Measurements from ENCODE around the gene LILRB4. TPM values are rescaled to one million over a fixed set of nuclear protein-coding genes. Genes with fewer than 3 reads are reported as not detected.
"Not testable (repeated sequence)": the region's sequence is repeated elsewhere in the genome, so short reads cannot be mapped to it uniquely, and the experiment has no call there.

LILRB4 gene
- total RNA-seq, 1 donor from 2014 or later = 0.48 TPM

- no peak for ATAC-seq
Observed at GRCh38 chr19:54650108-54650655, 12.6 kb upstream of the LILRB4 start.

GRCh38 chr19:54653181-54653809 lies 9.5 kb upstream of the LILRB4 start:
- no peak for ATAC-seq

DNA sequence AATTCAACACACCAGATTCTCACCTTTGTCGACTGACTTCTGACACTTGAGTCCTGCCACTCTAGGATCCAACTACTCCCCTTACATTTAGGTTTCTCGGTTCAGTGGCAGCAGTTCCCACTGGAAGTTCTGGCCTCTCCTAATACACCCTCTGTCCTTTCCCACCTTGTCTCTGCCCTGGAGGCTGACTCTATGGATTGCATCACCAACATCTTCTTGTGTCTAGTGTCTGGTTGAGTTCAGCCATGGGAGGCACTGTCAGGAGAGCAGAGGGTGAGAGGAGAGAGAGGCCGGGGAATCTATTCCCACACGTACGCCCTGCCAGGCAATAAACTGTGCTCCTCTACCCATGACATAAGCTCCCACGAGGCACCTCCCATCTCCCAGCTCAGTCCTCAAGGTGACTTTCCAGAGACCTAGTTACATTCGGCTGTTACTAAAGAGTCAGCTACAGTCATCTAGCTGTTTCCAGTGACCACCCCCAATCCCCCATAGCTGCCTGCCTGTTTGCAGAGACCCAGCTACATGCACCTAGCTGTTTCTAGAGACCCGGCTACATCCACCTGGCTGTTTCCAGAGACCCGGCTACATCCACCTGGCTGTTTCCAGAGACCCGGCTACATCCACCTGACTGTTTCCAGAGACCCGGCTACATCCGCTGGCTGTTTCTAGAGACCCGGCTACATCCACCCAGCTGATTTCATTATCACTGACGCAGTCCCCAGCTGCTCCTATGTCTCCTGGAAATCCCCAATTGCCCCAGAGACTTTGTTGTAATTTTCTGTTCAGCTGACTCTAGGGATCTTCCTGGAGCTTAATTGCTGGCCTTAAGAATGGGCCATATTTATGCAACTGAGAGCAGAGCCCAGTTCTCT lies 8.1 kb upstream of the LILRB4 start:
- no peak for ATAC-seq

GRCh38 chr19:54659300-54659699 lies 3.5 kb upstream of the LILRB4 start:
- no peak for ATAC-seq

DNA sequence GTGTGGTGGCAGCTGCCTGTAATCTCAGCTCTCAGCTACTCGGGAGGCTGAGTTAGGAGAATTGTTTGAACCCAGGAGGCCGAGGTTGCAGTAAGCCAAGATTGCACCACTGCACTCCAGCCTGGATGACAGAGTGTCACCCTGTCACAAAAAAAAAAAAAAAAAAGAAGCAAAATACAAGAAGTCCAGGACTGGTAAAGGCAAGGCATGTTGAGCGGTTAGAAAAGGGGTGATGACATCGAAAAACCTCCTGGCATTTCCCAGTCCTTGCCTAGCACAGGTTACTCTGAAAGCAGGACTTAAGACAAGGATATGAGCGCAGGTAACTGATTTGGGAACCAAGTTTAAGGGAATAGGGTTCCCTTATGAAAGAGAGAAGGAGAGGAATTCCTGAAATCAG lies 2.5 kb upstream of the LILRB4 start:
- no peak for ATAC-seq

- ATAC-seq = no peak
Observed at GRCh38 chr19:54660964-54661363, 1.8 kb upstream of the LILRB4 start.

DNA sequence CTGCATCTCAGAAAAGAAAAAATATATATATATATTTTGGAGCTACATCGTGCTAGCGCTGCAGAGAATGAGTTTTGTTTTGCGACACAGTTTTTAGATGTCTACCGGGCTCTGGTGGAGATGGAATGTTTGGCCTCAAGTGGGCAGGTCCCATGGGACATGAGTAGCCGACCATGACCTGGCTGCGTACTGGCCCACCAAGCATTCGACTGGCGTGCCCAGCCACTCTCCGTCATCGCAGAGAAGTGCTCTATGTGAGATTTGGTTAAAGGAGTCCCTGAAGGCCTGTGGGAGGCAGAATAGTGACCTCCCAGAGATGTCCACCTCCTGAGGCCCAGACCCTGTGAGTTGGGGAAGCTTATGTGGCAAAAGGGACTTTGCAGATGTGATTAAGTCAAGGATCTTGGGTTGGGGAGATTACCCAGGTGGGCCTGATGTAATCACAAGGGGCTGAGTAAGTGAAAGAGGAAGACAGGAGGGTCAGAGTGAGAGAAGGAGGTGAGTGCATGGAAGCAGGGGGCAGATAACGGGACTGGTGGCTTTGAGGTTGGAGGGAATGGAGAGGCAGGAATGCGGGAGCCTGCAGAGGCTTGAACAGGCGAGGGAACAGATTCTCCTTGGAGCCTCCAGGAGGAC lies 821 bp upstream of the LILRB4 start:
- no peak for ATAC-seq

- no peak for ATAC-seq
Observed at GRCh38 chr19:54665530-54665929, 2.7 kb downstream of the LILRB4 start.

GRCh38 chr19:54667217-54667616 lies 4.4 kb downstream of the LILRB4 start:
- no peak for ATAC-seq

DNA sequence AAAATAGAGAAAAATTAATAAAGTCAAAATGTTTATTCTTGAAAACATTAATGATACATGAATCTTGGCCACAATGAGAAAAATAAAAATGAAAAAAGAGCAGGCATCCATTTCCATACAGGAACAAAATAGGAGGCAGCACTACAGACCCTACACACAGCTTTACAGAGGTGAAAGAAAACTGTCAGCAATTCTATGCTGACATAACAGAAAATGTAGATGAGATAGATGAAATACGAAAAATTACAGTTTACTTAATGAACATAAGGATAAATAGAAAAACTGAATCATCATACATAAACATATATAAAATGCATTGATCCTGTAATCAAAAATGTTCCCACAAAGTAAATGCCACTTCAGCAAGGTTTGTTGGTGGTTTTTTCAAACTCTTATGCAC lies 5.6 kb downstream of the LILRB4 start:
- no peak for ATAC-seq

DNA sequence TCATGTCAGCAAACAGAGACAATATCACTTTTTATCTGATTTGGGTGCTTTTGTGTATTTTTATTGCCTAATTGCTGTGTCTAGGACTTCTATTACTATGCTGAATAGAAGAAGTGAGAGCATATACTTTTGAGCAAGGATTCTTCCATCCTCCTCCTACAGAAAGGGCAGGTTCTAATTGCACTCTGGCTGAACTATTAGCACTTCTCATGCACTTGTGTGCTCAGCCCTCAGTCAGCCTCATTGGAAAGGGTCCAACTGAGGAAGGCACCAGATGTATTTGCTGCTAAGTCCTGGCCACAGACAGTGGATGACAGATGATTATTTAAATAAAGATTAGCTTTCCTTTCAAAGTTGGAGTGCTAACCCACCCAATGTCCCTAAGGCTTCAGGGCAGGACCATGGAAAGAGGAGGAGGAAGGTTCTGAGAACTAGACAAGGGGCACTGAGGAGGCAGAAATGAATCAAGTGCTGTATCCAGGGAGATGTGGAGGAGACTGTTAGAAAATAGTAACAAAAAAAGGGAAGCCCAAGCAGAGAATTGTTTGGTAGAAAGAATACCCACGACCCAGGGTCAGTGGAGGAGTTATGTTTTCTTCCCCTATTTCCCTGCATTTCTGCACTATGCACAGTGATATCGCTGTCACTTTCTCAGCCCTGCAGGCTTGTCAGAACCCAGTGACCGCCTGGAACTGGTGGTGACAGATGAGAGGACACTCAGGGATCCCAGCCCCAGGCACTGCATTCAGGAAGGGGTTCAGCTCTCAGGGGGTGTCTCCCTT lies 8.0 kb downstream of the LILRB4 start:
- no peak for ATAC-seq

- ATAC-seq = no peak
Observed at GRCh38 chr19:54673222-54673621, 10.4 kb downstream of the LILRB4 start.

- ATAC-seq = no peak
Observed at GRCh38 chr19:54674021-54674617, 11.3 kb downstream of the LILRB4 start.

- ATAC-seq = not testable (repeated sequence)
Observed at GRCh38 chr19:54676210-54676834, 13.5 kb downstream of the LILRB4 start.

GRCh38 chr19:54677217-54677616 lies 14.4 kb downstream of the LILRB4 start:
- no peak for ATAC-seq

GRCh38 chr19:54681596-54681995 lies 18.8 kb downstream of the LILRB4 start:
- ATAC-seq = not testable (repeated sequence)

- no peak for ATAC-seq
Observed at GRCh38 chr19:54682306-54682856, 19.6 kb downstream of the LILRB4 start.

DNA sequence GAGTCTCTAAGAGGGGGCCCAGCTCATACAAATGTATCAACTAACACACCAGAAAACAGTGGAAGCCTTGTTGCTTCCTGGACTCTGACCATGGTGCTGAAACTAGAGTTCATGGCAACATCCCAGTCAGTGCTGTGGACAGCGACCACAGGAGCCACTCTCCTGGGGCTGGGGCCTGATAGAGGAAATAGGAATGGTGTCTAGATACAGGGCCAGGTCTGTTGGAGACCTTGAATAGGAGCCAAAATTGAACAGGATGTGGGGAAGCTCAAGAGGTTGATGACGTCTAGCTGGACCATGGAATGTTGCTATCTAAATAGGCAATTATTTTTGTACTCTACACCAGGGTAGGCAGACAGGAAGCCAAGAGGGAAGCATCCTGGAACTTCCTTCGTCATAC lies 21.7 kb downstream of the LILRB4 start:
- no peak for ATAC-seq

DNA sequence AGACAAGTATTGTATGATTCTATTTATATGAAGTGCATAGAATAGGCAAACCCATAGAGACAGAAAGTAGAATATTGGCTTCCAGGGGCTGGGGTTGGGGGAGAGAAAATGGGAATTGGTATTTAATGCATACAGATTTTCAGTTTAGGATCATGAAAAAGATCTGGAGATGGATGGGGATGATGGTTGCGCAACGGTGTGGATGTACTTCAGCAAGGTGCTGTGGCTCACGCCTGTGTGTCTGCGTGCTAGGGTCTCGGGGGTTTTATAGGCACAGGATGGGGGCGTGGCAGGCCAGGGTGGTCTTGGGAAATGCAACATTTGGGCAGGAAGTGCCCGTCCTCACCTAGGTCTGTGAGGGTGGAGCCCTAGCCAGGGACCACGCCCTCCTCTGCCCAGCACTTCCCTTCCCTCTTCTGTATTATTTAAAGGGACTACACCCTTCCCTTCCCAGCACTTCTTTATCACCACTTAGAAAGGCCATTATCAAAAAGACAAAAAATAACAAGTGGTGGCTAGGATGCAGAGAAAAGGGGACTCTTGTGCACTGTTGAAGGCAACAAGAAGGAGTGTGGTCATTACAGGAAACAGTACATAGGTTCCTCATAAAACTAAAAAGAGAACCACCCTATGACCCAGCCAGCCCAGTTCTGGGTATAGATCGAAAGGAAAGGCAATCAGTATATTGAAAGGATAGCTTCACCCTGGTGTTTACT lies 29.0 kb downstream of the LILRB4 start:
- ATAC-seq = no peak

DNA sequence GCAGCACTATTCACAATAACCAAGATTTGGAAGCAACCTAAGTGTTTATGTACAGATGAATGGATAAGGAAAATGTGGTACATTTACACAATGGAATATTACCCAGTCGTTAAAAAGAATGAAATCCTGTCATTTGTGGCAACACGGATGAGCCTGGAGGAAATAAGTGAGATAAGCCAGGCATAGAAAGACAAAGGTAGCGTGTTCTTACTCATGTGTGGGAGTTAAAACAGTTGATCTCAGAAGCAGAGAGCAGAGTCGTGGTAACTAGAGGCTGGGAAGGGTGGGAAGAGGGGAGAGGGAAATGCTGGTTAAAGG lies 29.5 kb downstream of the LILRB4 start:
- no peak for ATAC-seq

GRCh38 chr19:54694648-54695047 lies 31.9 kb downstream of the LILRB4 start:
- ATAC-seq = no peak

Measured in esophagus mucosa (tissue), 1 donor.